ENCODE data around the gene ARHGAP26.

The ARHGAP26 gene

GRCh38 chr5:143271431-143271830 is 501.3 kb downstream of the ARHGAP26 start:
- TF ChIP-seq, protein P1, sequence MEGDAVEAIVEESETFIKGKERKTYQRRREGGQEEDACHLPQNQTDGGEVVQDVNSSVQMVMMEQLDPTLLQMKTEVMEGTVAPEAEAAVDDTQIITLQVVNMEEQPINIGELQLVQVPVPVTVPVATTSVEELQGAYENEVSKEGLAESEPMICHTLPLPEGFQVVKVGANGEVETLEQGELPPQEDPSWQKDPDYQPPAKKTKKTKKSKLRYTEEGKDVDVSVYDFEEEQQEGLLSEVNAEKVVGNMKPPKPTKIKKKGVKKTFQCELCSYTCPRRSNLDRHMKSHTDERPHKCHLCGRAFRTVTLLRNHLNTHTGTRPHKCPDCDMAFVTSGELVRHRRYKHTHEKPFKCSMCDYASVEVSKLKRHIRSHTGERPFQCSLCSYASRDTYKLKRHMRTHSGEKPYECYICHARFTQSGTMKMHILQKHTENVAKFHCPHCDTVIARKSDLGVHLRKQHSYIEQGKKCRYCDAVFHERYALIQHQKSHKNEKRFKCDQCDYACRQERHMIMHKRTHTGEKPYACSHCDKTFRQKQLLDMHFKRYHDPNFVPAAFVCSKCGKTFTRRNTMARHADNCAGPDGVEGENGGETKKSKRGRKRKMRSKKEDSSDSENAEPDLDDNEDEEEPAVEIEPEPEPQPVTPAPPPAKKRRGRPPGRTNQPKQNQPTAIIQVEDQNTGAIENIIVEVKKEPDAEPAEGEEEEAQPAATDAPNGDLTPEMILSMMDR (IDR thresholded peaks at IDR 0.05), result no peak

GRCh38 chr5:143274952-143275351 is 504.8 kb downstream of the ARHGAP26 start:
- TF ChIP-seq, protein P1 (IDR thresholded peaks at IDR 0.05), result no peak

GRCh38 chr5:143275512-143276363 is 505.6 kb downstream of the ARHGAP26 start:
- TF ChIP-seq, protein P1 (IDR thresholded peaks at IDR 0.05), result no peak

DNA sequence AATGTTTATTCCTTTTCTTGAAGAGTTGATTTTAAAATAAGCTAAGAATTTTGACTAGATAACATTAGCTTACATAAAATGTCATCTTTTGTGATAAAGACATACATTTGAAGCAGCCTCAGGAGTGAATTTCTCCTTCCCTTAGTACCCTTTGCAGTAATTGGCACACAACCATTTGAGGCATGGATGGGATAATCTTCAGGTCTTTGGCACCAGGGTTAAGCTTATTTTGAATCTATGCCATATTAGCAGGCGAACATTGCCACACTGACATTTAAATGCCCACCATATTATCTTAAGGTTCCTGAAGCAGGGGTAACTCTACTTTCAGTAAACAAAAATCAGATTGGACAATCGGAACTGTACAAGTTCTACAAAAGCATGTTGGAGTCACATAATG is 507.4 kb downstream of the ARHGAP26 start:
- TF ChIP-seq, protein P1 (IDR thresholded peaks at IDR 0.05), result no peak
